Hepatocyte (in vitro differentiated cells): ENCODE results near the gene AFAP1L2. TPM values are rescaled to one million over a fixed set of nuclear protein-coding genes. Genes with fewer than 3 reads are reported as not detected.

Source experiments
- DNase-seq: peaks from one replicate; pipeline ENCODE4 v3.0.0-alpha.2; 2016; ENCODE audit warnings: low spot score
- H2AFZ ChIP-seq: fragments of 200-600 bp; sonication (generic); 2 replicates; pipeline ENCODE4 v1.6.0; 2016; ENCODE audit warnings: antibody characterized with exemption, mild to moderate bottlenecking
- H3K27ac ChIP-seq: fragments of 200-600 bp; sonication (generic); 2 replicates; pipeline ENCODE4 v1.5.1; 2016; ENCODE audit warnings: mild to moderate bottlenecking
- H3K27me3 ChIP-seq: fragments of 200-600 bp; sonication (generic); 2 replicates; pipeline ENCODE4 v1.6.1; 2016
- H3K36me3 ChIP-seq: fragments of 200-600 bp; sonication (generic); replicated peaks from 2 replicates; pipeline ENCODE4 v1.5.1; 2016; ENCODE audit warnings: low read depth; ENCODE audit not compliant: insufficient read depth
- H3K4me1 ChIP-seq: fragments of 200-600 bp; sonication (generic); 2 replicates; pipeline ENCODE4 v1.5.1; 2016; ENCODE audit warnings: mild to moderate bottlenecking, moderate library complexity; ENCODE audit not compliant: insufficient read depth
- H3K4me2 ChIP-seq: fragments of 200-600 bp; sonication (generic); 2 replicates; pipeline ENCODE4 v1.6.0; 2016
- H3K4me3 ChIP-seq: fragments of 200-600 bp; sonication (generic); 2 replicates; pipeline ENCODE4 v1.5.1; 2016; ENCODE audit warnings: mild to moderate bottlenecking
- H3K79me2 ChIP-seq: fragments of 200-600 bp; sonication (generic); 2 replicates; pipeline ENCODE4 v1.6.0; 2017; ENCODE audit warnings: mild to moderate bottlenecking
- H3K9me2 ChIP-seq: fragments of 200-600 bp; sonication (generic); replicated peaks from 2 replicates; pipeline ENCODE4 v1.6.0; 2017; ENCODE audit warnings: mild to moderate bottlenecking; ENCODE audit not compliant: insufficient read depth
- H3K9me3 ChIP-seq: fragments of 200-600 bp; sonication (generic); 2 replicates; pipeline ENCODE4 v1.5.1; 2016; ENCODE audit warnings: low read depth, mild to moderate bottlenecking
- H4K20me1 ChIP-seq: fragments of 200-600 bp; sonication (generic); 2 replicates; pipeline ENCODE4 v1.6.0; 2016; ENCODE audit warnings: mild to moderate bottlenecking; ENCODE audit not compliant: insufficient read depth, poor library complexity, severe bottlenecking
- EZH2 ChIP-seq: fragments of 200-600 bp; sonication (generic); IDR thresholded peaks from 2 replicates; pipeline ENCODE4 v1.6.1; 2016; ENCODE audit warnings: antibody characterized with exemption, mild to moderate bottlenecking, borderline replicate concordance
- EZH2phosphoT487 ChIP-seq: fragments of 200-600 bp; sonication (generic); IDR thresholded peaks from one replicate; pipeline ENCODE4 v1.6.1; 2018; ENCODE audit warnings: antibody characterized with exemption, mild to moderate bottlenecking, low read depth, moderate library complexity; ENCODE audit not compliant: unreplicated experiment, severe bottlenecking
- WGBS: methylation state at CpG from one replicate; pipeline ENCODE4 v1.1.6; 2016; ENCODE audit warnings: low lambda C conversion rate; ENCODE audit errors: missing lambda C conversion rate; 5-methylcytosine and 5-hydroxymethylcytosine counted together
- polyA plus RNA-seq: library from polyadenylated mRNA; unstranded; fragments of >200 nt; fragmentation: Nextera tagmentation; extraction: Ambion mirVana; gene quantifications from 2 replicates; pipeline ENCODE4 v1.2.1, GENCODE V29; 2016
- total RNA-seq: library from RNA; depleted of rRNA; stranded (reverse); fragments of >200 nt; gene quantifications from 2 replicates; pipeline ENCODE4 v1.2.3, GENCODE V29; 2014
- TF ChIP-seq, protein P1 (sequence below): fragments of 200-600 bp; sonication (generic); IDR thresholded peaks from 2 replicates; pipeline ENCODE4 v1.5.1; 2016; ENCODE audit warnings: antibody characterized with exemption, mild to moderate bottlenecking; ENCODE audit not compliant: poor library complexity

Gene AFAP1L2
- total and polyA plus RNA-seq, 2 experiments from 2014 or later, result 6.1 to 9.6 TPM

DNA sequence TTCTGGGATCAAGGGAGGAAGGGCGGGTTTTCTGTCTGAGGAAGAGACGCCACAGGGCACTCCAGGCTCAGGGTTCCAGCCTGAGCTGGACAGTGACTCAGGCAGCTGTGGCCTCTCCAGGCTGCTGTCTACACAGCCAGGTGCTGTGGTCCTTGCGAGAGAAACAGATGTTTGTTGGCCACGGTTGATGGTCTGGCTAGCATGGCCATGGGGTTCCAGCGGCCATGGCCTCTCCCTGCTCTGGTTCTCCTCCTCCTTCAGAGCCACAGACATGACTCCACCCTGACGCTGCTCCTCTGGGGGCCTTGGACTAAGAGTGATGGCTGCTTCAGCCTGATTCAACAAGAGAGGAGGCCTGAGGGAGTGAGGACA, 75.9 kb downstream of the AFAP1L2 start:
- no peak overlapping the region for H3K4me3 ChIP-seq
- DNase-seq, result no peak
- H3K4me2 ChIP-seq, result no peak overlapping the region
- H2AFZ ChIP-seq, result no peak overlapping the region
- H3K27me3 ChIP-seq, result no peaks in the 10 kb centered on the region
- H3K9me2 ChIP-seq, result no peaks in the 10 kb centered on the region
- TF ChIP-seq, protein P1, sequence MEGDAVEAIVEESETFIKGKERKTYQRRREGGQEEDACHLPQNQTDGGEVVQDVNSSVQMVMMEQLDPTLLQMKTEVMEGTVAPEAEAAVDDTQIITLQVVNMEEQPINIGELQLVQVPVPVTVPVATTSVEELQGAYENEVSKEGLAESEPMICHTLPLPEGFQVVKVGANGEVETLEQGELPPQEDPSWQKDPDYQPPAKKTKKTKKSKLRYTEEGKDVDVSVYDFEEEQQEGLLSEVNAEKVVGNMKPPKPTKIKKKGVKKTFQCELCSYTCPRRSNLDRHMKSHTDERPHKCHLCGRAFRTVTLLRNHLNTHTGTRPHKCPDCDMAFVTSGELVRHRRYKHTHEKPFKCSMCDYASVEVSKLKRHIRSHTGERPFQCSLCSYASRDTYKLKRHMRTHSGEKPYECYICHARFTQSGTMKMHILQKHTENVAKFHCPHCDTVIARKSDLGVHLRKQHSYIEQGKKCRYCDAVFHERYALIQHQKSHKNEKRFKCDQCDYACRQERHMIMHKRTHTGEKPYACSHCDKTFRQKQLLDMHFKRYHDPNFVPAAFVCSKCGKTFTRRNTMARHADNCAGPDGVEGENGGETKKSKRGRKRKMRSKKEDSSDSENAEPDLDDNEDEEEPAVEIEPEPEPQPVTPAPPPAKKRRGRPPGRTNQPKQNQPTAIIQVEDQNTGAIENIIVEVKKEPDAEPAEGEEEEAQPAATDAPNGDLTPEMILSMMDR, result no peak
- TF ChIP-seq EZH2phosphoT487, result no peak
- TF ChIP-seq EZH2, result no peak
- no peaks in the 10 kb centered on the region for H4K20me1 ChIP-seq
- no peaks in the 10 kb centered on the region for H3K9me3 ChIP-seq
- H3K36me3 ChIP-seq, result no peaks in the 10 kb centered on the region
- WGBS, result 97% methylated on average over 6 of the region's 6 CpGs
- H3K4me1 ChIP-seq, result peaks cover 6% of the 10 kb centered on the region
- H3K79me2 ChIP-seq, result no peaks in the 10 kb centered on the region
- H3K27ac ChIP-seq, result no peak overlapping the region

DNA sequence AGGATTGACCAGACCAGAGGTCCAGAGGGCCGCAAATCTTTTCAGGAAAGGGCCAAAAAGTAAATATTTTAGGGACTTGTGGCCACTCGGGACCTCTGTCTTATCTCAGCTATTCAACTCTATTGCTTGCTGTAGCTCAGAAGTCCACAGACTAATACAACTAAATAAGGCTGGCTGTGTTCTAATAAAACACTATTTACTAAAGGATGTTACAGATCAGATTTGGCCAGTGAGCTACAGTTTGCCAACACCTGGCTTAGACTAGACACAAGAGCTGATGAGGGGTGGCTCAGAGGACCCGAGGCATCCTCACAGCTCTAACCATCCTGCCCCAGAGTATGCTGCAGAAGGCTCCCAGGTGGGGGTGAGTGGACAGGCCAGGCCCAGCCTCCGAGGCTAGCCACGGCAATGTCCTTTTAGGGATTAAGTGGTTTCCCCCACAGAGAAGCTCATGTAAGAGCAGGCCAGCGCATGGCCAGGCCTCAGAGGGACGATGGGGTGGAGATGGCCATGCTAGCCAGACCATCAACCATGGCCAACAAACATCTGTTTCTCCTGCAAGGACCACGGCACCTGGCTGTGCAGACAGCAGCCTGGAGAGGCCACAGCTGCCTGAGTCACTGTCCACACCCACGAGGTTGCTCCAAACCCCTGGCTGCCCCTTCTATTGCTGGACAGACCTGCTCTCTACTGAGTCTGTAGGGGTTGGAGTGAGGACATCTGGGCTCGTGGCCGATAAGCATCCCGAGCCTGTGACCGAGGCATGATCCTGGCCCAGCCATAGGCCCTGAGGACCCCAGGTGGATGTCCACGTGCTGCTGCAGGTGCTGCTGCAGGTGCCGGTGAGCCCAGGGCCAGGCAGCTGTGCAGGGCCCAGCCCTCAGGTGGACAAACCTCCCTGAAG, 76.5 kb downstream of the AFAP1L2 start:
- H3K27ac ChIP-seq, result no peak overlapping the region
- no peak overlapping the region for H3K4me2 ChIP-seq
- H3K36me3 ChIP-seq, result no peaks in the 10 kb centered on the region
- no peaks in the 10 kb centered on the region for H3K9me2 ChIP-seq
- H3K27me3 ChIP-seq, result no peaks in the 10 kb centered on the region
- H2AFZ ChIP-seq, result no peak overlapping the region
- WGBS, result 86% methylated on average over 15 of the region's 15 CpGs
- H3K4me1 ChIP-seq, result peaks cover 12% of the 10 kb centered on the region
- H4K20me1 ChIP-seq, result no peaks in the 10 kb centered on the region
- TF ChIP-seq EZH2 (no peak), EZH2phosphoT487 (no peak)
- TF ChIP-seq, protein P1, result no peak
- H3K4me3 ChIP-seq, result no peak overlapping the region
- no peak for DNase-seq
- no peaks in the 10 kb centered on the region for H3K9me3 ChIP-seq
- no peaks in the 10 kb centered on the region for H3K79me2 ChIP-seq

DNA sequence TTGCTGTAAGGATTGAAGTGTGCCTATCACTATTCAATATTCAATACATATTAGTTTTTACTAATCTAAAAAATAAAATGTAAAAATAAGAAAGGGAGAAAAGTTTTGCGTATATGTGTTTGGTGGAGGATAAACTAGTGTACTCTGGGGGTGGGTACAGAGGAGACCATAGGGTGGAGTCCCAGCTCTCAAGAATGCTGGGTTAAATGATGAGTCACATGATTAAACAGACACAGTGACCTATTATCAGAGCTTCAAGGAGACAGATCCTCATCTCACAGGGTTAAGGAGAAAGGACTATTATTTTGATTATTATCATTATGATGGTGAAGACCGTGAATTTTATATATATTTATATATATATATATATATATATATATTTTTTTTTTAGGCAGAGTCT, 77.5 kb downstream of the AFAP1L2 start:
- no peaks in the 10 kb centered on the region for H4K20me1 ChIP-seq
- H2AFZ ChIP-seq, result no peak overlapping the region
- no peak overlapping the region for H3K4me2 ChIP-seq
- H3K36me3 ChIP-seq, result no peaks in the 10 kb centered on the region
- TF ChIP-seq EZH2 (no peak), EZH2phosphoT487 (no peak)
- TF ChIP-seq, protein P1, result no peak
- H3K4me3 ChIP-seq, result no peak overlapping the region
- no peaks in the 10 kb centered on the region for H3K27me3 ChIP-seq
- no peak for DNase-seq
- H3K9me3 ChIP-seq, result no peaks in the 10 kb centered on the region
- no peaks in the 10 kb centered on the region for H3K9me2 ChIP-seq
- H3K79me2 ChIP-seq, result no peaks in the 10 kb centered on the region
- H3K4me1 ChIP-seq, result peaks cover 15% of the 10 kb centered on the region
- no peak overlapping the region for H3K27ac ChIP-seq
- WGBS, result 79% methylated on average over 2 of the region's 2 CpGs
